ENCODE results near the gene CCDC93. TPM values are rescaled to one million over a fixed set of nuclear protein-coding genes. Genes with fewer than 3 reads are reported as not detected.

CCDC93 gene
- total RNA-seq, 1 donor from 2014 or later = 64.5 TPM

DNA sequence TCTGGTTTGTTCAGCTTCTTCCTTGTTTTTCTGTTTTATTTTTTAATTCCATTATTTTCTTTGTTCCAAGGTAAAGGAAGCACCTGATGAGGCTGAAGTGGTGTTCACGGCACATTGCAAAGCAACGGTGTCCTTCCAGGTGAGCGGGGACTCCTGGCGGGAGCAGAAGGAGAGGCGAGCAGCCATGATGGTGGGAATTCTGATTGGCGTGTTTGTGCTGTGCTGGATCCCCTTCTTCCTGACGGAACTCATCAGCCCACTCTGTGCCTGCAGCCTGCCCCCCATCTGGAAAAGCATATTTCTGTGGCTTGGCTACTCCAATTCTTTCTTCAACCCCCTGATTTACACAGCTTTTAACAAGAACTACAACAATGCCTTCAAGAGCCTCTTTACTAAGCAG is 110.9 kb downstream of the CCDC93 start:
- TF ChIP-seq, protein P1, sequence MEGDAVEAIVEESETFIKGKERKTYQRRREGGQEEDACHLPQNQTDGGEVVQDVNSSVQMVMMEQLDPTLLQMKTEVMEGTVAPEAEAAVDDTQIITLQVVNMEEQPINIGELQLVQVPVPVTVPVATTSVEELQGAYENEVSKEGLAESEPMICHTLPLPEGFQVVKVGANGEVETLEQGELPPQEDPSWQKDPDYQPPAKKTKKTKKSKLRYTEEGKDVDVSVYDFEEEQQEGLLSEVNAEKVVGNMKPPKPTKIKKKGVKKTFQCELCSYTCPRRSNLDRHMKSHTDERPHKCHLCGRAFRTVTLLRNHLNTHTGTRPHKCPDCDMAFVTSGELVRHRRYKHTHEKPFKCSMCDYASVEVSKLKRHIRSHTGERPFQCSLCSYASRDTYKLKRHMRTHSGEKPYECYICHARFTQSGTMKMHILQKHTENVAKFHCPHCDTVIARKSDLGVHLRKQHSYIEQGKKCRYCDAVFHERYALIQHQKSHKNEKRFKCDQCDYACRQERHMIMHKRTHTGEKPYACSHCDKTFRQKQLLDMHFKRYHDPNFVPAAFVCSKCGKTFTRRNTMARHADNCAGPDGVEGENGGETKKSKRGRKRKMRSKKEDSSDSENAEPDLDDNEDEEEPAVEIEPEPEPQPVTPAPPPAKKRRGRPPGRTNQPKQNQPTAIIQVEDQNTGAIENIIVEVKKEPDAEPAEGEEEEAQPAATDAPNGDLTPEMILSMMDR (IDR thresholded peaks at IDR 0.05; ENCODE audit: unreplicated experiment) = no peak
- Mint-ChIP-seq H3K36me3 (ENCODE audit: low read depth, unreplicated experiment) (no peaks in the 10 kb centered on the region), H3K27ac (ENCODE audit: unreplicated experiment) (no peak overlapping the region), H3K4me1 (ENCODE audit: unreplicated experiment) (no peaks in the 10 kb centered on the region), H3K9me3 (ENCODE audit: unreplicated experiment) (no peaks in the 10 kb centered on the region), H3K4me3 (ENCODE audit: unreplicated experiment) (no peak overlapping the region), H3K27me3 (ENCODE audit: unreplicated experiment) (no peaks in the 10 kb centered on the region)
- DNase-seq (ENCODE audit: low spot score) = no peak

DNA sequence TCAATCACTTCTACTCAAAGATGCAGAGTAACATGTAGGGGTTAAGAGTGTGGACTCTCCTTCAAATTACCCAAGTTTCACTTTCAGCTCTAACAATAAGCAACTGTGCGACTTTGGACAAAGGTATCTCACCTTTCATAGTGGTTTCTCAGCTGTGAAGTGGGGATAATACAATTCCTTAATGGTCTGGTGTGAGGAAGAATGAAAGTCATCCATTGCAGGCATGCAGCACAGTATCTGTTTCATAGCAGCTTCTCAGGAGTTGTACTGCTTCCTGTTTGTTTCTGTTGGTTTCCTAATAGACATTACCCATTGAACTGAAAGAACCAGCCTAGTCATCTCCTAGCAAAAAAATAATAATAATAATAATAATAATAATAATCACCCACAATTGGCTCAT is 125.0 kb downstream of the CCDC93 start:
- Mint-ChIP-seq H3K9me3 (ENCODE audit: unreplicated experiment) (no peaks in the 10 kb centered on the region), H3K4me3 (ENCODE audit: unreplicated experiment) (no peak overlapping the region), H3K36me3 (ENCODE audit: low read depth, unreplicated experiment) (no peaks in the 10 kb centered on the region), H3K4me1 (ENCODE audit: unreplicated experiment) (no peaks in the 10 kb centered on the region), H3K27ac (ENCODE audit: unreplicated experiment) (no peak overlapping the region), H3K27me3 (ENCODE audit: unreplicated experiment) (peaks cover 1% of the 10 kb centered on the region)
- TF ChIP-seq, protein P1 (IDR thresholded peaks at IDR 0.05; ENCODE audit: unreplicated experiment) = no peak
- no peak for DNase-seq (ENCODE audit: low spot score)

DNA sequence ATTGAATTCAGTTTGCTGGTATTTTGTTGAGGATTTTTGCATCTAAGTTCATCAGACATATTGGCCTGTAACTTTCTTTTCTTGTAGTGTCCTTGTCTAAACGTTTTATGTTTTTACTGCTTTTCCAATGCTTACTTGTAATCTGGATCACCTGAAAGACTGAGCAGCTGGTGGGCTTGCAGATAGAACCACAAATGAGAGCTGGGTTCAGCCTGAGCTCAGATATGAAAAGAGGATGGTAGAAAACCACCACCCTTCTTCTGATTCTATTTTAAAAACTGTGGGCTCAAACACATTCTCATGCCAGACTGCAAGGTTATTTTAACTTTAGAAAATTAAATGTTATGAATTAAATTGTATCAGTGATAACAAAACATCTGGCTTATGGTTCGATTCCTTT is 128.6 kb downstream of the CCDC93 start:
- TF ChIP-seq, protein P1 (IDR thresholded peaks at IDR 0.05; ENCODE audit: unreplicated experiment) = no peak
- H3K4me3 Mint-ChIP-seq (ENCODE audit: unreplicated experiment) = no peak overlapping the region
- H3K36me3 Mint-ChIP-seq (ENCODE audit: low read depth, unreplicated experiment) = no peaks in the 10 kb centered on the region
- H3K9me3 Mint-ChIP-seq (ENCODE audit: unreplicated experiment) = no peaks in the 10 kb centered on the region
- H3K4me1 Mint-ChIP-seq (ENCODE audit: unreplicated experiment) = peaks cover 5% of the 10 kb centered on the region
- no peak overlapping the region for H3K27ac Mint-ChIP-seq (ENCODE audit: unreplicated experiment)
- no peak for DNase-seq (ENCODE audit: low spot score)
- peaks cover 5% of the 10 kb centered on the region for H3K27me3 Mint-ChIP-seq (ENCODE audit: unreplicated experiment)

DNA sequence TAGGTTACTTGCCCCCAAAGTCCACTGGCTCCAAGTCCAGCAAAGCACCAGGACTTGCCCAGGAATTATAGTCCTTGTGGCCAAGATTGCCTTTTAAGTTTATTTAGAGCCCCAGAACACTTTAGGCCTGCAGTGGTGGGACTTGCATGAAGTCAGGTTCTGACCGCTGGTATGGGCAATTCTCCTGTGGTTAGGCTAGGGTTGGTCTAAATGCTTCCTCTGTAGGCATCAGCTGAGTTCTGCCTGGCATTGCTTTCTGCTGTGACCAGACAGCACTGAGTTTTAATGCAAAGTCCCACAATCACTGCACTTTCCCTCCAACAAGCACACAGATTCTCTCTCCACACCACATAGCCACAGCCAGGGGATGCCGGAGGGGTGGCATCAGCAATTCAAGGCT is 134.9 kb downstream of the CCDC93 start:
- Mint-ChIP-seq H3K27me3 (ENCODE audit: unreplicated experiment) (peaks cover 5% of the 10 kb centered on the region), H3K4me3 (ENCODE audit: unreplicated experiment) (no peak overlapping the region)

DNA sequence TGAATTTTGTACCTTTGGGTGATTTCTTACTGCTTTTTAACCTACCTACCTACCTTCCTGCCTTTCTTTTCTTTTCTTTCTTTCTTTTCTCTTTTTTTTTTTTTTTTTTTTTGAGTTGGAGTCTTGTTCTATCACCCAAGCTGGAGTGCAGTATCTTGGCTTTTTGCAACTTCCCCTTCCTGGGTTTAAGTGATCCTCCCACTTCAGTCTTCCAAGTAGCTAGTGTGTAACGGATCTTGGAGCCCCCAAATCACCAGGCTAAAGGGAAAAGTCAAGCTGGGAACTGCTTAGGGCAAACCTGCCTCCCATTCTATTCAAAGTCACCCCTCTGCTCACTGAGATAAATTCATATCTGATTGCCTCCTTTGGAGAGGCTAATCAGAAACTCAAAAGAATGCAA is 138.1 kb downstream of the CCDC93 start:
- H3K27me3 Mint-ChIP-seq (ENCODE audit: unreplicated experiment) = peaks cover 1% of the 10 kb centered on the region
- H3K27ac Mint-ChIP-seq (ENCODE audit: unreplicated experiment) = no peak overlapping the region
- no peaks in the 10 kb centered on the region for H3K4me1 Mint-ChIP-seq (ENCODE audit: unreplicated experiment)
- DNase-seq (ENCODE audit: low spot score) = no peak
- no peaks in the 10 kb centered on the region for H3K9me3 Mint-ChIP-seq (ENCODE audit: unreplicated experiment)
- TF ChIP-seq, protein P1 (IDR thresholded peaks at IDR 0.05; ENCODE audit: unreplicated experiment) = no peak
- H3K4me3 Mint-ChIP-seq (ENCODE audit: unreplicated experiment) = no peak overlapping the region
- no peaks in the 10 kb centered on the region for H3K36me3 Mint-ChIP-seq (ENCODE audit: low read depth, unreplicated experiment)

More for the DNA sequence above, 134.9 kb downstream of the CCDC93 start:
- H3K4me1 Mint-ChIP-seq (ENCODE audit: unreplicated experiment) = peaks cover 5% of the 10 kb centered on the region
- H3K9me3 Mint-ChIP-seq (ENCODE audit: unreplicated experiment) = no peaks in the 10 kb centered on the region
- no peak for DNase-seq (ENCODE audit: low spot score)
- TF ChIP-seq, protein P1 (IDR thresholded peaks at IDR 0.05; ENCODE audit: unreplicated experiment) = no peak
- no peak overlapping the region for H3K27ac Mint-ChIP-seq (ENCODE audit: unreplicated experiment)
- H3K36me3 Mint-ChIP-seq (ENCODE audit: low read depth, unreplicated experiment) = no peaks in the 10 kb centered on the region

Other genes with a start within 250 kb of the CCDC93 start
- gene DDX18, start 199.4 kb downstream of the CCDC93 start, total RNA-seq (ENCODE audit: unreplicated experiment) = 67.3 TPM
- 21.2 TPM for gene INSIG2, start 74.4 kb upstream of the CCDC93 start, total RNA-seq (ENCODE audit: unreplicated experiment)